Measurements from ENCODE around the gene FOXN3.

- TF ChIP-seq SIX5 (IDR thresholded peaks at IDR 0.05; ENCODE audit: low read depth, low read length, severe bottlenecking): no peak
- TF ChIP-seq, protein P1, sequence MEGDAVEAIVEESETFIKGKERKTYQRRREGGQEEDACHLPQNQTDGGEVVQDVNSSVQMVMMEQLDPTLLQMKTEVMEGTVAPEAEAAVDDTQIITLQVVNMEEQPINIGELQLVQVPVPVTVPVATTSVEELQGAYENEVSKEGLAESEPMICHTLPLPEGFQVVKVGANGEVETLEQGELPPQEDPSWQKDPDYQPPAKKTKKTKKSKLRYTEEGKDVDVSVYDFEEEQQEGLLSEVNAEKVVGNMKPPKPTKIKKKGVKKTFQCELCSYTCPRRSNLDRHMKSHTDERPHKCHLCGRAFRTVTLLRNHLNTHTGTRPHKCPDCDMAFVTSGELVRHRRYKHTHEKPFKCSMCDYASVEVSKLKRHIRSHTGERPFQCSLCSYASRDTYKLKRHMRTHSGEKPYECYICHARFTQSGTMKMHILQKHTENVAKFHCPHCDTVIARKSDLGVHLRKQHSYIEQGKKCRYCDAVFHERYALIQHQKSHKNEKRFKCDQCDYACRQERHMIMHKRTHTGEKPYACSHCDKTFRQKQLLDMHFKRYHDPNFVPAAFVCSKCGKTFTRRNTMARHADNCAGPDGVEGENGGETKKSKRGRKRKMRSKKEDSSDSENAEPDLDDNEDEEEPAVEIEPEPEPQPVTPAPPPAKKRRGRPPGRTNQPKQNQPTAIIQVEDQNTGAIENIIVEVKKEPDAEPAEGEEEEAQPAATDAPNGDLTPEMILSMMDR (IDR thresholded peaks at IDR 0.05 in 2 of 3, conservative IDR thresholded peaks at IDR 0.05 in 1 of 3; ENCODE audit: control insufficient read depth in 2 of 3, extremely low read depth in 1 of 3, insufficient read depth in 1 of 3, low read depth in 3 of 3, low read length in 3 of 3): no peak
These were observed 128.9 kb downstream of the FOXN3 start for GRCh38 chr14:89288114-89288513.
